Lower lobe of right lung (tissue), 2 donors: ENCODE results near the gene PABPN1L. TPM values are rescaled to one million over a fixed set of nuclear protein-coding genes. Genes with fewer than 3 reads are reported as not detected.

Experiments
- ATAC-seq, 2 donors: fragments of 200-7000 bp; cut with Tn5 transposase; one replicate each; pipeline ENCODE4 v1.9.1; 2020 to 2022; ENCODE audit warnings: mild to moderate bottlenecking in 2 of 2, moderate library complexity in 2 of 2
- DNase-seq: peaks from one replicate; pipeline ENCODE4 v3.0.0-alpha.2; 2020
- H3K27ac ChIP-seq: fragments of 200-600 bp; one replicate; pipeline ENCODE4 v1.8.0; 2022
- H3K27me3 ChIP-seq: fragments of 200-600 bp; one replicate; pipeline ENCODE4 v1.8.0; 2022; ENCODE audit warnings: low read depth
- H3K36me3 ChIP-seq: fragments of 200-600 bp; one replicate; pipeline ENCODE4 v1.8.0; 2022; ENCODE audit warnings: mild to moderate bottlenecking
- H3K4me1 ChIP-seq: fragments of 200-600 bp; one replicate; pipeline ENCODE4 v1.8.0; 2022
- H3K4me3 ChIP-seq: fragments of 200-600 bp; one replicate; pipeline ENCODE4 v1.8.0; 2022; ENCODE audit warnings: mild to moderate bottlenecking
- H3K9me3 ChIP-seq: fragments of 200-600 bp; one replicate; pipeline ENCODE4 v1.8.0; 2022
- CTCF ChIP-seq: fragments of 200-600 bp; IDR thresholded peaks from one replicate; pipeline ENCODE4 v1.8.0; 2022; ENCODE audit warnings: antibody characterized with exemption, mild to moderate bottlenecking
- intact Hi-C: fragments of 100-400 bp; cut with DNase I; formaldehyde crosslinking; loops from one replicate; pipeline ENCODE4 v1.11.0; 2022
- long read RNA-seq: library from polyadenylated mRNA; unstranded; transcript quantifications from one replicate; pipeline ENCODE4 v2.0.0, GENCODE V29; 2021
- total RNA-seq: library from RNA; stranded (reverse); fragmentation: NEBNext Ultra II Directional; extraction: Animal tissue kit (Norgen Biotek cat#: 25700); gene quantifications from one replicate; pipeline ENCODE4 v1.2.1, GENCODE V29; 2021
- donor health status: DM: no; HTN: yes; CAD: no; lungs with severe emphysema.

PABPN1L gene, protein sequence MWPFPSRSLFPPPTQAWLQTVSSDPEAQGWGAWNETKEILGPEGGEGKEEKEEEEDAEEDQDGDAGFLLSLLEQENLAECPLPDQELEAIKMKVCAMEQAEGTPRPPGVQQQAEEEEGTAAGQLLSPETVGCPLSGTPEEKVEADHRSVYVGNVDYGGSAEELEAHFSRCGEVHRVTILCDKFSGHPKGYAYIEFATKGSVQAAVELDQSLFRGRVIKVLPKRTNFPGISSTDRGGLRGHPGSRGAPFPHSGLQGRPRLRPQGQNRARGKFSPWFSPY
- total RNA-seq: not detected
- long read RNA-seq: 0 reads

GRCh38 chr16:88866151-88866920, at the start of gene PABPN1L:
TSS of gene PABPN1L (minus strand) at chr16:88866660. CDS start at chr16:88866606, 54 bp downstream.
- Histone ChIP-seq H3K36me3 (peaks cover 16% of the 10 kb centered on the region), H3K27me3 (peaks cover 32% of the 10 kb centered on the region), H3K4me1 (no peaks in the 10 kb centered on the region), H3K27ac (no peak within 1 kb of the TSS), H3K9me3 (no peaks in the 10 kb centered on the region), H3K4me3 (no peak within 1 kb of the TSS)
- intact Hi-C loops: no loop called here
- DNase-seq (no peak), ATAC-seq (no peak)
- TF ChIP-seq CTCF: no peak

GRCh38 chr16:88915639-88916327, 49.3 kb upstream of the PABPN1L start:
- Histone ChIP-seq H3K4me3 (no peak overlapping the region), H3K9me3 (no peaks in the 10 kb centered on the region), H3K27ac (no peak overlapping the region), H3K4me1 (peaks cover 10% of the 10 kb centered on the region), H3K27me3 (peaks cover 11% of the 10 kb centered on the region), H3K36me3 (no peaks in the 10 kb centered on the region)
- intact Hi-C loops: no loop called here
- DNase-seq (no peak), ATAC-seq (no peak)
- no peak for TF ChIP-seq CTCF

- intact Hi-C loops: no loop called here
- Histone ChIP-seq H3K36me3 (no peaks in the 10 kb centered on the region), H3K4me3 (no peak overlapping the region), H3K27me3 (peaks cover 11% of the 10 kb centered on the region), H3K9me3 (no peaks in the 10 kb centered on the region), H3K4me1 (peaks cover under 1% of the 10 kb centered on the region), H3K27ac (peak overlapping the region; percentile 31)
- no peak for TF ChIP-seq CTCF
- peak; percentile 27 to 29 for ATAC-seq
- DNase-seq: no peak
Measured at GRCh38 chr16:88914750-88915368, 48.4 kb upstream of the PABPN1L start.

GRCh38 chr16:88913870-88914269, 47.4 kb upstream of the PABPN1L start:
- no peaks in the 10 kb centered on the region for H3K9me3 ChIP-seq
- TF ChIP-seq CTCF: no peak
- H3K4me1 ChIP-seq: no peaks in the 10 kb centered on the region
- no peak for ATAC-seq
- no peak overlapping the region for H3K4me3 ChIP-seq
- intact Hi-C loops: no loop called here
- H3K27ac ChIP-seq: no peak overlapping the region
- DNase-seq: no peak
- H3K27me3 ChIP-seq: peaks cover 11% of the 10 kb centered on the region
- H3K36me3 ChIP-seq: no peaks in the 10 kb centered on the region

GRCh38 chr16:88913001-88913612, 46.6 kb upstream of the PABPN1L start:
- TF ChIP-seq CTCF: no peak
- no peak overlapping the region for H3K4me3 ChIP-seq
- H3K4me1 ChIP-seq: no peaks in the 10 kb centered on the region
- H3K27me3 ChIP-seq: peaks cover 11% of the 10 kb centered on the region
- DNase-seq (no peak), ATAC-seq (no peak)
- no peaks in the 10 kb centered on the region for H3K36me3 ChIP-seq
- no peaks in the 10 kb centered on the region for H3K9me3 ChIP-seq
- no peak overlapping the region for H3K27ac ChIP-seq
- intact Hi-C loops: no loop called here
